ENCODE results near the gene PLEKHA1.

The PLEKHA1 gene

DNA sequence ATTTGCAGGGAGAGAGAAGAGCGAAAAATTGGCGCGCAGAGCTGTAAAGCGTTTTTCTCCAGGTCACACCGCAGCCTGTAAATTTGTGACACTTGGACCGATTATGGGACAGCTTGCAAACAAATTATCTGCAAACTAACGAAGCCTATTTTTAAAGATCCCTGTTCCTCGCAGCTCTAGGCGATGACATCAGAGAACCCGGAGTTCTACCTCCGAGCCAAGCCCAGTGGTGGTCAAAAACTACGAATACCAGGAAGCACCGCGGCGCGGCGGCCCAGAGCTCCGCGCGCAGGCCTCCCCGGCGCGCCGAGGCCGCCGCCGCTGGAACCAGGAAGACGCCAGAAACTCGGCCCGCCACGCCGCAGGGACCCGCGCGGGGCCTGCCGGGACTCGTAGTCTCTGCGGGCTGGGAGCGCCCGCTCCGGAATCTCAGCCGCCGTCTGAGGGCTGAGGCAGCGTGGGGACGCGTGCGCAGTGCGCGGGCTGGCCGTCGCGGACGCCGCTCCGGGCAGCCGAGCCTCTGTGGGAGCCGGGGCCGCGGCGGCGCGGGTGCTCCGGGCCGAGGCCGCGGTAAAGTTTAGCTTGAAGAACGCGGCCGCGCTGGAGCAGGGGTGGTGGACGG is at the start of gene PLEKHA1:
TSS of gene PLEKHA1 (plus strand) at position 472 of the 622 bp plus-strand sequence. CDS start 18,493 bp downstream, outside the sequence.
- peak; percentile 94 for DNase-seq

DNA sequence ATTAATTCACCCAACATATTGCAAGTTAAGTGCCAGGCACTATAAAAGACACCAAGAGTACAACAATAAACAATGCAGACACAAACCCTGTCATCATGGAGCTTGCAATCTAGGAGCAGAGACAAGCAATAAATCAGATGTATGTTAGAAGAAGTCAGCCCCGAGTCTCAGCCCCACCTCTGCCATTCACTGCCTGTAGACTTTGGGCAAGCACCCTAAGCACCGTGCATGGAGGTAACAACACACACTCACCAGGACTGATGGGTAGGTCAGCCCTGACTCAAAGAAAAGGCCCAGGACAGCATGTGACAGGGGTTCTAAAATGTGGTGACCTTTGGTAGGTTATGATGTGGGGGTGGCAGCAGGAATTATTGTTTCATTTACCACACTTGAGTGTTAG is 49.3 kb upstream of the PLEKHA1 start:
- DNase-seq, result no peak

DNA sequence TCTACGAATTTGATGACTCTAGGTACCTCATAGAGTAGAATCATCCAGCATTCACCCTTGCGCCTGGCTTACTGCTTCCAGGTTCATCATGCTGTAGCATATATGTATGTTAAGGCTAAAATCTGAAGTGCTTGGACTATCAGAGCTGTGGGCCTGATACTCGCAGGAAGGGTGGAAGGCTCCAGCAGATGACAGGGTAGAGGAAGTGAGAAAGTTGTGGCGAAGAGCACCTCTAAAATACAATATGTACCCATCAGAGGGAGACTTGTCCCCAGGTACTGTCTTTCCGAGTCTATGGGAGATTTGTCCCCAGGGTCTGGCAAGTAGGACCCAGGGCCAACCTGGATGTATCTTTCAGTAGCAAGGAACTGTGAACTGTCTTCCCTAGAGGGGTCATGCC is 48.1 kb upstream of the PLEKHA1 start:
- no peak for DNase-seq

DNA sequence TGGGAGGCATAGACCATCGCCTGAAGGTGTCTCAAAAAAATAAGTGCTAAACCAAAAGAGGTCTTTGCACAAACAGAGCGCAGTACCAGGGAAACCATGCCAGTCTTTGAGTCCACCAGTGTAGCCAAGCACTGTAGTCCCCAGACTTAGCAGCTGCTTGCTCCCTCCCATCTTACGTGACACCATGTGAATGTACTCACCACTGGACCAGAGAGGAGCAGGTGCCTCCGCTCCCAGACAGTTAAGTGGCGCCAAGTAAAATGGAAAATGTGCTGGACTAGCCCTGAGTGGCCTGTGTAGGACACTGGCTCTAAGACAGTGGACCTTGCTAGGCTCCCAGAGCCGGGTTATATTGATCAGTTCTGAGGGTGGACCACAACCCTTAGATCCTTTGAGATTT is 47.7 kb upstream of the PLEKHA1 start:
- DNase-seq, result no peak

DNA sequence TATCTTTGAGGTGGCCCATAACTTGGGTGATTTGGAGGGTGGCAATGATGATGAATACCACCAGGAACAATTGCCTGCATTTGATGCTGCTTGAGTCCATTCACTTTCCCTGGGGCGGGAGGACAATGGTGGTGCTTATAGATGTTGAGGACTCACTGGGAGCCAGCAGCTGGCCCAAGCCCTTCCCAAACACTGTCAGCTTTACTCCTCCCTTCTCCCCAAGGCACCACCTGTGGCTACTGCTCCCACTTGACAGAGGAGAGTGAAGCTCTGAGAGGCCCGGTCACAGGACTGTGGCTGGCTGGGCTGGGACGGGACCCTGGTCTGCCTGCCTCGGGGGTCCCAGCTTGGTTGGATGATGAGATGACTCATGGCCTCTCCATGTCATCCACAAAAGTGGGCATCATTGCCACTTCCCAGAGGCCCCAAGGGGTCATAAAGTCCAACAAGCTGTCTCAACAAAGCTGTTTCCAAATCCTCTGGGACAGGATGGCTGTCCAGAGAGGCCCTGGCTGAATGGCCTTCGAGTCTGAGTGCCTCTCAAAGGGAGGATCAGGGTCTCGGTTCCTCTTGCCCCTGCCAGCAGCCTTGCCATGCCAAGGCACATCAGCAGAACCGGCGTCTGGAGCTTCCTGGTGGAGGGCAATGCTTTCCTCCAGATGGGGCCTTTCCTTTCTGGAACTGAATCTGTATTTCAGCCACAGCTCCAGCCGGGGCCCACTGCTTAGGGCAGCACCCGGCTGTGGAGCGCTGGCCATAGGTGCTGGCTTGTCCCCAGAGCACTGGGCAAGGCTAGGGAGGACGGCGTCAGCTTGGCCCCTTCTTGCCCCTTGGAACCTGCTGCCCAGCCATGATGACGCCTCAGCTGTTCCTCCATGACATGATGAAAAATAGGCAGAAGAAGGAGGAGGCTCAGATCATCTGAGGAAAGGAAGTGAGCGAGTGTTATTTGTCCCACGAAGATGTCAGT is 47.0 kb upstream of the PLEKHA1 start:
- no peak for DNase-seq

DNA sequence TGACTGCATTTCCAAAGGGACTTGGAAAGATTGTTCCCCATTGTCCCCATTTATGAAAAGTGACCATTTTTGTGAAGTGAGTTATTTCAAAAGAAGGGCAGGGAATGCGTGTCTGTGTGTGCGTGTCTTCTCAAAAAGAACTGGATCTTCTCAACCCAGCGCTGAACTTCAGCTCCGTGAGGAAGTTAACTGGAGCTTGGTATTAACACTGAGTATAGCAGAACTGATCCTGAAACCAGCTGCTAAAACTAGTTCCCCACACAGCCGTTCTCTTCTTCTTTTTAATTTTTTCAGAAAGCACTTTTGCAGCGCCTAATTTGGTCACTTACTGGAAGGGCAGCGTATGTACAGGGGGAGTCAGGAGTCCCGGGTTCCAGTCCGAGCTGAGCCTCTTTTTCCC is 45.8 kb upstream of the PLEKHA1 start:
- DNase-seq, result no peak

DNA sequence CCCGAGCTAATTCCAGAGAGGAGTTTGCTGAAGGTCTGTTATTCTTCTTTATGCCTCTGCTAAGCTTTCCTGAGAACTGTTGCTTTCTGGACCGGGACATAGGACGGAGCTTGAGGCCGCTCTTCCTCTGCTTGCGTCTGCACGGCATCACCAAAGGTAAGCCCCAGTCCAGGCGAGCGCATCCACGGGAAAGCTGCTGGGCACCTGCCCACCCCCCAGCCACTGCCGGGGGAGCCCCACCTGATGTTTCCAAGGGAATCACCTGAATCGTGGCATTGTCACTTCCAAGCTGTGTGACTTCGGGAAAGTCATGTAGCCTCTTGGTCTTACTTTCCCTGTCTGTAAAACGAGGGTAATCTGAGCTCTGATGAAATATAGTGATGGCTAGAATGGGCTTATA is 45.1 kb upstream of the PLEKHA1 start:
- no peak for DNase-seq

DNA sequence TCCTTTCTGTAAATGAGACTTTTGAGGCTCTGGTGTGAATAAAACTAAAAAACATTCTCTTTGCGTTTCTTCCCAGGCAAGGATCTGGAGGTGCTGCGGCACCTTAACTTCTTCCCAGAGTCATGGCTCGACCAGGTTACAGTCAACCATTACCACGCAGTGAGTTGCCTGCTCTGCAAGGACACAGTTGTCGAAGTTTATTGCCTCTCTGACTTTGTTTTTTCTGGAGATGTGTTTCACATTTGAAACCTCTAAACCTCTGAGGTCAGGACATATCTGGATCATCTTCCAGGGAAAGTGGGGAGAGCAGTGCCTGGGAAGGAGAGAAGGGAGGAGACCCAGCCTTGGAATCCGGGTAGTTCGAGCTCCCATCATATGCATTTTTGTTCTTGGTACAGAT is 43.4 kb upstream of the PLEKHA1 start:
- no peak for DNase-seq

DNA sequence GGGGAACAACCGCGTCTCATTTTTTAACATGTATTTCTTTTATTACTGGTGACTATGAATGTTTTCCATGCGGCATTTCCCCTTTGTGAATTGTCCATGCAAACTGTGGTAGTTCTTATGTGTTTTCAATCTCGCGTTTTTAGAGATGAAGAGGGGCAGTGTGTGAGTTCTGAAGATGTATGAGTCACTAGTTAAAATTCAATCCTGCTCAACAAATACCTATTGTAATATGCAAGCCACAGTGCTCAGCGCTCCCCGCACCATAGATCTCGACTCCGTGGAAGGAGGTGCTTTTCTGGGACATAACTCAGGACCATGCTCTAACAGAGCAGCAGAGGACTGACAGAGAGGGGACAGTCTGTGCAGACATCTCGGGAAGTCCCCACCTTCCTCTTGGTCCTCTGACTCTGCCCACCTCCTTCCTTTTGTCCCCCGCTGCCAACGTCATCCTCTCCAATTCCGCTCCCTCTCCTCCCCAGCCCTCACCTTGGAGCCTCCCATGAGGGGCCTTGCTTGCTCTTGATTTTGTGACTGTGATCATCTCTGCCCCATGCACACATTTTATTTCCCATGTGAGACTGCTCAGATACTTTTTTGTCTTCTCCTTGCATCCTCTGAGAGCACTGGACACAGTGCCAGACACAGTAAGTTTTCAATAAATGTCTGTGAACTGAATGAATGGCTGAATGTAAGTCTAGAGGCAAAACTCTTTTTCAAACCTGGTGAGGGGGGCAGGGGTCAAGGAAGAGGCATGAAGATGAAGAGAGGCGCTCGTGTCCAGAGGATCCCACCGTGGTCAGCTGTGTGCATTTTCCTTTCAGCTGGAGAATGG is 42.7 kb upstream of the PLEKHA1 start:
- no peak for DNase-seq

DNA sequence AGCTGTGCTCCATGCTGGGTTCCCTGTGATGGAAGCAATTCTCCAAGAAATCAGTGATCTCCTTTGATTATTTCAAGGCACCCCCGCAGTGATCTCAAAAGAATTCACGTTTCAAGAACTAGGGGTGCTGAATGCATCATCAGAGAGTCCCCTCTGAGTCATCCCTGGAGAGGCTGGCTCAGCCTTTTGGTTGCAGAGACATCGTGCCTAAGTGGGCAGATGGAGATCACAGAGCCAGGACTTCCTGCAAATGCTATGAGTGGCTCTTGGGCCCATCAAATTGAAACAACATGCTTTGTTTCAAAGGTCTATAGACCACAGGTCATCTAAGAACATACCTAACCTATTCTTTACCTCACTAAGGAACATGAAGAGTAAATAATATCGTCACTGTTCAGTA is 41.5 kb upstream of the PLEKHA1 start:
- no peak for DNase-seq

DNA sequence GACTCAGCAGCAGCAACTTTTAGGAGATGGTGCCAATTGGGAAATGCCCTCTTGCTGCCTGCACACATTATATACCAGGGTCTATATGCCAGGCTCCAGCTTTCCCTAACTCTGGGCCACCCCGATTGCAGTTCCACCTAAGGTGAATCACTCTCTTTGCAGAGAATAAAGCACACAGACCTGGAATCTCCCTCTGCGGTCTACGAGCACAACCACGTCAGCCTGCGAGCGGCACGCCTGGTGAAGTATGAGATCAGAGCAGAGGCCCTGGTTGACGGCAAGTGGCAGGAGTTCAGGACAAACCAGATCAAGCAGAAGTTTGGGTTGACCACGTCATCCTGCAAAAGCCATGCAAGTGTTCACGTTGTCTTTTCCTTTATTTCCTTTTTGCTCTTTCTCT is 38.2 kb upstream of the PLEKHA1 start:
- DNase-seq, result no peak

DNA sequence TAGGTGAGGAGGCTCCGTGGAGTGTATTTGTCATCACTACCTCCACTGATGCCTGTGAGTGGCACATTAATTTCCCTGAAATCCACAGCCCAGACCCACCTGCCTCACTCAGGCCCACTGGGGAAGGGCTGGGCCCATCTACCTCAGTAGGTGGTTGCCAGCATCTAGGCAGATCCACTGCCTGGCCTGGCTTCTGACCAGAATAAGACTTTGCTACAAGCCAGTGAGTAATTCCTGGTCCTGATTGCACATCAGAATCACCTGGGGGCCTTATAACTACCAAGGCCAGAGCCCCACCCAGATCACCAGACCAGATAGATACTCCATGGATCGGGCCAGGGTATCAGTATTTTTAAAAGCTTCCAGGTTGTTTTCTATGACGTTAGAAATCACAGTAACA is 37.5 kb upstream of the PLEKHA1 start:
- DNase-seq, result no peak

DNA sequence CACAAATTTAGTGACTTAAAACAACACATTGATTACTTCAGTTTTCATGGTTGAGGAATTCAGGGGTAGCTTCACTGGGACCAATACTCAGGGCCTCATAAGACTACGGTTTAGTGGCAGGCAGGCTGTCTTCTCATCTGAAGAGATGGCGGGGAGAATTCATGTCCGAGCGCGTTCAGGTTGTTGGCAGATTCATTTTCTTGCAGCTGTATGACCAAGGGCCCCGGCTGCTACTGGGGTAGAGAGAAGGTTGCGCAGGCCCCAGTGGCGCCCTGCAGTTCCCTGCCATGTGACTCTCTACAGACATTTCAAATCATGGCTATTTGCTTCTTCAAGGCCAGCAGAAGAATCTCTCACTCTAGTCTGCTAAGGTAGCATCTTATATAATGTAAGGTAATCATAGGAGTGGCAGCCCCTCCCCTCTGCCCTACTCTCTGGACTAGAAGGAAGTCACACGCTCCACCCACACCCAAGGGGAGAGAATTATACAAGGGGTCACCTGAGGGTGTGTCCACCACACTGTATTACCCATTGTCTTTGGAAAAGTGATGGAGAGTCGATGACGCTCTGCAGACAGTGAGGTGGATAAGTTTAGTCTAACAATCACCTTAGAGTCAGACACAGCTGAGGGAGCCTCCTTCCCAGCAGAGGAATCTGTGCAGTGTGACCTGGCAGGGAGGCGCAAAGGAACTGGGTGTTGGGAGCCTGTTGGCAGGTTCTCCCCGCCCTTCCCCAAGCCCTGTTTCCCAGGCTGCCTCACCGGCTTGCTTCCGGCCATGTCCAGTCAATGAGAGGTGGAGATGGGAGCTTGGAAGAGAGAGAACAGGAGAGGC is 35.7 kb upstream of the PLEKHA1 start:
- DNase-seq, result no peak

DNA sequence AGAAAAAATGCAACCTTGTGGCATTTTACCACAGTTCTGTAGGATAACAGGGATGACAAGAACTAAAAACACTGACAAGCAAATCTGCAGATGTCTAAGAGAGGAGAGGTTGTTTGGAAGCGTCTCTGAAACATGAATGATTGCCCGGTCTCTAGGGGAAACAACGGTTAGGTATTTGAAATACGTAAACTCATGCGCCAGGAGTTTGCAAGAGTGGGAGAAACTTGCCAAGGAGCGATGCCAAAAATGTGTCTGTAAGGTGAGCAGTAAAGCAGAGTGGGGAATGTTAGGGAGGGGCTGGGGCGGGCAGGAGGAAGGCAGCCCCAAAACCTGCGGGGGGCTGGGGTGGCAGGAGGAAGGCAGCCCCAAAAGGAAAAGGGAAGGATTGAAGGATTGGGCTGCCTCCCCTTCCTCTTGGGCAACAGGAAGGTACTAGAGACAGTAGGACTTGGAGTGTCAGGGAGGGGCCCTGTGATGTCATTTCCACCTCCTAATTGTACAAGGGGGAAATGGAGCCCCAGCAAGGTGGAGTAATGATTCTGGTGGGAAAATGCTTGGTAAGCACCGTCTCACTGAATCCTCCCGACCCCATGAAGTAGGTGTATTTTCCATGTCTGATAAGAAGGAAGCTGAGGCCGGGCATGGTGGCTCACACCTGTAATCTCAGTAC is 33.2 kb upstream of the PLEKHA1 start:
- DNase-seq, result no peak

DNA sequence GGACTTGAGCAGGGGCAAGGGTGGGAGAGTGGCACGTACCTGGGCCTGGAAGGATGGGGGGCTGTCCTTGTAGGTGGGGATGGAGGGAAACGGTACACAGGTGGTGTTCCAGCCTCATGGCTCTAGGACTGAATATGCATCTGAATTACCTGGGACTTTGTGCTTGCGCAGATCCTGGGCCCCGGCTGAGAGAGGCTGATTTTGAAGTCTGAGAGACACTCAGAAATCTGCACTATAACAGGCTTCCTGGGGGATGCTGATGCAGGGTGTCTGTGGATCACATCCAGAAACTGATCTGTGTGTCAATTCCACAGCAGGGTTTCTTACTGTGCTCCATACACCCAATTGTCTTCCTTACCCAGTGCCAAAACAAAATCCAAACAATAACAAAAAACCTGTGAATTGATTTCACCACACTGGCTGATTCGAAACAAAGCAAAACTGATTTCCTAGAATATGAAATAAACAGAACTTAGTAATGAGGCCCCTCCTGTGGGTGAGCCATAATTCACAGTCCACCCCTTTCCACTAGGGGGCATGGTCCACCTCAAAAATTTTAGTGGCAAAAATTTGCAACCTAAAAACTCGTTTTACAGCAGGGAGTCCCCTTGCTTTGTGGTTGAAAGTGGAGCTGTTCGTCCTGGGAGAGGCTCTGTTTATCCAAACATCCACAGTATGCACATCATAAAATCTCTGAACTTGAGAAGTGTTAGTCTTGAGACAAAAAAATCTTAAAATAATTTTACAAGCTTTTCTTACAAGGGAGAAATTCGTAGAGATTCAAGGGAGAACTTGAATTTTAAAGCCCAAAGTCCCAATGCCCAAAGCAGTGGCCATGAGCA is 32.0 kb upstream of the PLEKHA1 start:
- DNase-seq, result peak; percentile 78

DNA sequence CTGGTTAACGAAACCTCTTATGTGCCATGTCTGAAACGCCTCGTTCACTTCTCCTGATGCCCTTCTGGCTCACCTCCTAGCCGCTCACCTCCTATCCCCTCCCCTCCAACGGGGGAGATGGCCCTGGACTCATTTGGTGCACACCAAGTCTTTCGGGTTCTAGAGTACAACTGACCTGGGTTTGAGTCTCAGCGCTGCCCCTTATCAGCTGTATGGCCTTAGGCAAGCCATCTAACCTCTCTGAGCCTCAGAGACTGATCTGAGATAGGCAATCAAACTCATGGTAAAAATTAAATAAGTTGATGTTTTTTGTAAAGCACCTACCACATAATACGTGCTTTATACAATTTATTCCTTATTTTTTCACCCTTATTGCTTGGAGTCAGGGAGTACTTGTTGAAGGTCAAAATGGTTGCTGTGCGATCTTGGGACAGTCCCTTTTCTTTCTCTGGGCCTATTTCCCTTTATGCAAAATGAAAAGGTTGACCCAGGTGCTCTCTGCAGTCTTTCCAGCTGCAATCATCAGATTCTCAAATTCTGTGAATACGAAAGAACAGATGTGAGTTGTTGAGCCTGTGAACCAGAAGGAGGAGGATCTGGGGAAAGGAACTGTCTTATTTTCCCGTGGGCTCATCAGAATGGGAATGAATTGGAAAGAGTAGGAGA is 31.2 kb upstream of the PLEKHA1 start:
- DNase-seq, result no peak

DNA sequence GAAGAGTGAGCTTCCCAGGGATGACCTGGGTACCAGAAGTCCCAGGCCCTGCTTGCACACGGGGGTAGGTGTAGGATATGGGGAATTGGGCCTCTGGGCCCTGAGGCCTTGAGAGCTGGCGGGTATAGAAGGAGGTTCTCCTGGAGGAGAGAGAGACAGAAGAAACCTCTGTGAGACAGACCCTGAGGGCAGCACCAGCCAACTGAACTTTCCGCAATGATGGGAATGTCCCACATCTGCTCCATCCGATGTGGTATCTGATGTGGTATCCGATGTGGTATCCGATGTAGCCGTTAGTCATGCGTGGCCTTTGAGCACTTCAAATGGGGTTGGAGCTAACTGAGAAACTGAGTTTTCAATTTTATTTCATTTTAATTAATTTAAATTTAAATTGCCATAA is 30.6 kb upstream of the PLEKHA1 start:
- DNase-seq, result no peak

DNA sequence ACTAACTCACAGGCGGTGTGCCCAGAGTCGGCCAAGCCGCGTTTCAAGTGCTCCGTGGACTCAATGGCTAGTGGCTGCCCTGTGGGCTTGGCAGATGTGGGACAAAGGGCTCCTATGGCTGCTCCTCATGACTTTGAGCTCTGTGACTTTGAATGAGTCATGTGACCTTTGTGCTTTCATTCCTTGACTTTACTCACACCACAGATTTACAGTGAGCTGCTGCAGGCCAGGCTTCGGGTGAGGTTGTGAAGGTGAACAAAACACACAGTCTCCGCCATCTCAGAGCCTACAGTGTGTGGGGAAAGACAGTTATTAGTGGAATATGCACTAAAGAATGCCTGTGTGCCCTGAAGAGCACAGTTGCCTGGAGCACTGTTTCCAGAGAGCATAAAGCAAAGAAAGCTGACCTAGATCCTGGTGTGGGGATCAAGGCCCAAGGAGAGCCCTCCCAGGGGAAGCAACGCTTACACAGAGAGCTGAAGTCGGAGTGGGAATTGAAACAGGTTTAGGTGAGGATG is 29.7 kb upstream of the PLEKHA1 start:
- DNase-seq, result no peak

DNA sequence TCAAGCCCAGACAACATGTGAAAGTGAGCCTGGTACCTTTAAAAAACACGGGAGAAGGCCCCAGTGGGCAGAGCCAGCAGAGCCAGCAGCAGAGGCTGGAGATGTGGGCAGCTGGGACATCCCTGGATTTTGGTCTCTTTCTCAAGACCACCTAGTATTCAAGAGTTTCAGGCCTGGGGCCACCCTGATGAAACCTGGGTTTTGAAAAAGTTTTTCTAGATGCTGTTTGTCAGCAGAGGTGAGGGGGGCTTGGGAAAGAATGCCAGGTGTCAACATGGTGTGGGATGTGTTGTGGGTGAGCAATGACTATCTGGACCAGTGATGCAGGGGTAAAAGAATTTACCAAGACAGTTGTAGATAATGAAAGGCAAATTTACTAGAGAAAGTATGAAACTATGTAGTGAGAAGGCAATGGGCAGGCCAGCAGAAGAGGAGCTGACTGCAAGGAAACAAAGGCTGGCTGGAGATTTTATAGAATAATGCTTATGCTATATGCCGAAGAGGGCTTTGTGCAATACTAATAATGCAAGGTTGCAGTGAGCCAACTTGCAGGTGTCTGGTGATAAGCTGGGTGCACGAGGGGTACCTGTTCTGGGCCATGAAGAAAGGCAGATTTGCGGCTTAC is 28.1 kb upstream of the PLEKHA1 start:
- no peak for DNase-seq
